Body of pancreas (tissue), 4 donors: ENCODE data around the gene PTPRT. TPM values are rescaled to one million over a fixed set of nuclear protein-coding genes. Genes with fewer than 3 reads are reported as not detected.

Experiments used
- ATAC-seq: fragments of 150-250 bp; one replicate; pipeline ENCODE4 v1.9.1; 2016
- DNase-seq, 4 donors: peaks; one replicate each; pipeline ENCODE4 v3.0.0-alpha.2; 2019
- H3K27ac ChIP-seq, 4 donors: fragments of 200-600 bp; sonication (generic); 1 replicate in 3 of 4; 2 replicates in 1 of 4; pipeline versions ENCODE4 v1.5.1 to v1.6.1; 2016 to 2019; ENCODE audit warnings: mild to moderate bottlenecking in 1 of 4, mixed read lengths in 1 of 4, moderate library complexity in 1 of 4
- H3K27me3 ChIP-seq, 2 donors: fragments of 200-600 bp; sonication (generic); one replicate each; pipeline ENCODE4 v1.6.0; 2016; ENCODE audit warnings: mild to moderate bottlenecking in 1 of 2
- H3K36me3 ChIP-seq, 2 donors: fragments of 200-600 bp; sonication (generic); replicated peaks in 1 of 2; 2 replicates each; pipeline ENCODE4 v1.5.1; 2016; ENCODE audit warnings: low read depth in 2 of 2; ENCODE audit not compliant: insufficient read depth in 1 of 2
- H3K4me1 ChIP-seq: fragments of 200-600 bp; sonication (generic); one replicate; pipeline ENCODE4 v1.6.0; 2016
- H3K4me3 ChIP-seq, 2 donors: fragments of 200-600 bp; sonication (generic); 1 replicate in 1 of 2; 2 replicates in 1 of 2; pipeline ENCODE4 v1.5.1; 2016 to 2019
- H3K9me3 ChIP-seq, 3 donors: fragments of 200-600 bp; sonication (generic); 1 replicate in 2 of 3; 2 replicates in 1 of 3; pipeline ENCODE4 v1.5.1; 2016
- CTCF ChIP-seq, 7 experiments: fragments of 450-650 bp in 4 of 7; fragments of 200-600 bp in 3 of 7; sonication (generic) in 3 of 7; IDR thresholded peaks; one replicate each; pipeline ENCODE4 v1.5.1; 2016 to 2019; ENCODE audit warnings: antibody characterized with exemption in 7 of 7
- POLR2A ChIP-seq, 3 donors: fragments of 450-650 bp; IDR thresholded peaks; one replicate each; pipeline ENCODE4 v1.6.1; 2016; ENCODE audit warnings: antibody characterized with exemption in 3 of 3, mild to moderate bottlenecking in 2 of 3
- WGBS, 2 donors: methylation state at CpG; one replicate each; pipeline ENCODE4 v1.1.5; 2017; 5-methylcytosine and 5-hydroxymethylcytosine counted together
- intact Hi-C: fragments of 100-400 bp; cut with DNase I; formaldehyde crosslinking; loops from one replicate; pipeline ENCODE4 v1.15.1; 2023
- total RNA-seq, 2 donors: library from RNA; depleted of rRNA; stranded (reverse); fragments of >200 nt; gene quantifications; one replicate each; pipeline ENCODE4 v1.1.0, GENCODE V29; 2016

Gene PTPRT
- total RNA-seq, 2 donors from 2014 or later = 0.33 to 1.0 TPM

GRCh38 chr20:42701948-42702347 lies 487.8 kb downstream of the PTPRT start:
- DNase-seq (no peak), ATAC-seq (no peak)
- intact Hi-C loops = no loop called here
- Histone ChIP-seq H3K4me1 (peaks cover 5% of the 10 kb centered on the region), H3K36me3 (no peaks in the 10 kb centered on the region), H3K27me3 (no peaks in the 10 kb centered on the region), H3K27ac (no peak overlapping the region), H3K4me3 (no peak overlapping the region), H3K9me3 (no peaks in the 10 kb centered on the region)
- WGBS, 2 donors = 71 to 78% methylated on average over 4 of the region's 4 CpGs
- TF ChIP-seq POLR2A (IDR thresholded peaks at IDR 0.05) (no peak), CTCF (IDR thresholded peaks at IDR 0.05) (no peak)

GRCh38 chr20:42700372-42700771 lies 489.3 kb downstream of the PTPRT start:
- WGBS, 2 donors = 83 to 85% methylated on average over 8 of the region's 8 CpGs
- ATAC-seq (no peak), DNase-seq (no peak)
- intact Hi-C loops = no loop called here
- TF ChIP-seq POLR2A (IDR thresholded peaks at IDR 0.05) (no peak), CTCF (IDR thresholded peaks at IDR 0.05) (no peak)
- H3K36me3 ChIP-seq = no peaks in the 10 kb centered on the region
- H3K4me3 ChIP-seq = no peak overlapping the region
- no peaks in the 10 kb centered on the region for H3K27me3 ChIP-seq
- no peak overlapping the region for H3K27ac ChIP-seq
- peaks cover 5% of the 10 kb centered on the region for H3K4me1 ChIP-seq
- no peaks in the 10 kb centered on the region for H3K9me3 ChIP-seq

GRCh38 chr20:42697962-42698361 lies 491.7 kb downstream of the PTPRT start:
- H3K9me3 ChIP-seq = no peaks in the 10 kb centered on the region
- no peak overlapping the region for H3K27ac ChIP-seq
- H3K36me3 ChIP-seq = no peaks in the 10 kb centered on the region
- DNase-seq (no peak), ATAC-seq (no peak)
- WGBS, 2 donors = 55 to 65% methylated on average over 3 of the region's 3 CpGs
- H3K4me3 ChIP-seq = no peak overlapping the region
- no peak for TF ChIP-seq POLR2A (IDR thresholded peaks at IDR 0.05)
- TF ChIP-seq CTCF (IDR thresholded peaks at IDR 0.05) = no peak
- peaks cover 5% of the 10 kb centered on the region for H3K4me1 ChIP-seq
- intact Hi-C loops = no loop called here
- no peaks in the 10 kb centered on the region for H3K27me3 ChIP-seq

GRCh38 chr20:42690842-42691437 lies 498.8 kb downstream of the PTPRT start:
- H3K27me3 ChIP-seq = no peaks in the 10 kb centered on the region
- intact Hi-C loops = no loop called here
- ATAC-seq (no peak), DNase-seq (no peak)
- no peaks in the 10 kb centered on the region for H3K9me3 ChIP-seq
- H3K27ac ChIP-seq = no peak overlapping the region
- H3K36me3 ChIP-seq = no peaks in the 10 kb centered on the region
- peaks cover 14% of the 10 kb centered on the region for H3K4me1 ChIP-seq
- TF ChIP-seq CTCF (IDR thresholded peaks at IDR 0.05) (no peak), POLR2A (IDR thresholded peaks at IDR 0.05) (no peak)
- no peak overlapping the region for H3K4me3 ChIP-seq
- WGBS, 2 donors = 84 to 89% methylated on average over 7 of the region's 7 CpGs

GRCh38 chr20:42688576-42688975 lies 501.1 kb downstream of the PTPRT start:
- H3K9me3 ChIP-seq = no peaks in the 10 kb centered on the region
- H3K27me3 ChIP-seq = no peaks in the 10 kb centered on the region
- DNase-seq (peak in 2 of 4 donors; percentile 17 to 19), ATAC-seq (no peak)
- H3K27ac ChIP-seq = no peak overlapping the region
- WGBS, 2 donors = 67 to 71% methylated on average over 1 of the region's 1 CpG
- no peaks in the 10 kb centered on the region for H3K36me3 ChIP-seq
- H3K4me1 ChIP-seq = peaks cover 36% of the 10 kb centered on the region
- intact Hi-C loops = no loop called here
- TF ChIP-seq POLR2A (IDR thresholded peaks at IDR 0.05) (no peak), CTCF (IDR thresholded peaks at IDR 0.05) (no peak)
- no peak overlapping the region for H3K4me3 ChIP-seq
